Middle frontal gyrus (tissue), 1 donor: Measurements from ENCODE around the gene TLL1.

Experiments
- DNase-seq: peaks from one replicate; pipeline ENCODE4 v3.0.0-alpha.2; 2015; ENCODE audit warnings: low spot score; ENCODE audit errors: extremely low spot score

The TLL1 gene

GRCh38 chr4:166146806-166147540 is 273.9 kb downstream of the TLL1 start:
- DNase-seq: no peak
